GM10248 (cell line): Measurements from ENCODE around the gene RPS6KL1.
"Not testable (repeated sequence)": the region's sequence is repeated elsewhere in the genome, so short reads cannot be mapped to it uniquely, and the experiment has no call there.

Source experiments
- CTCF ChIA-PET: fragments of 300-600 bp; sonication (Branson Sonifier 250); formaldehyde crosslinking; extraction: SDS; loops from one replicate; lab custom pipeline; 2021; ENCODE audit warnings: antibody characterized with exemption; lab: Yijun Ruan, JAX
- POLR2A ChIA-PET: fragments of 350-650 bp; sonication (Branson Sonifier 250); formaldehyde crosslinking; extraction: SDS; loops from one replicate; lab custom pipeline; 2020; ENCODE audit warnings: antibody characterized with exemption; lab: Yijun Ruan, JAX
- DNase-seq: peaks from one replicate; pipeline ENCODE4 v3.0.0; 2012; ENCODE audit errors: extremely low spot score
- CTCF ChIP-seq: IDR thresholded peaks from 2 replicates; pipeline ENCODE4 v1.5.1; 2012; ENCODE audit warnings: mild to moderate bottlenecking, low read depth; ENCODE audit errors: extremely low read depth, missing control alignments, control extremely low read depth

The RPS6KL1 gene

DNA sequence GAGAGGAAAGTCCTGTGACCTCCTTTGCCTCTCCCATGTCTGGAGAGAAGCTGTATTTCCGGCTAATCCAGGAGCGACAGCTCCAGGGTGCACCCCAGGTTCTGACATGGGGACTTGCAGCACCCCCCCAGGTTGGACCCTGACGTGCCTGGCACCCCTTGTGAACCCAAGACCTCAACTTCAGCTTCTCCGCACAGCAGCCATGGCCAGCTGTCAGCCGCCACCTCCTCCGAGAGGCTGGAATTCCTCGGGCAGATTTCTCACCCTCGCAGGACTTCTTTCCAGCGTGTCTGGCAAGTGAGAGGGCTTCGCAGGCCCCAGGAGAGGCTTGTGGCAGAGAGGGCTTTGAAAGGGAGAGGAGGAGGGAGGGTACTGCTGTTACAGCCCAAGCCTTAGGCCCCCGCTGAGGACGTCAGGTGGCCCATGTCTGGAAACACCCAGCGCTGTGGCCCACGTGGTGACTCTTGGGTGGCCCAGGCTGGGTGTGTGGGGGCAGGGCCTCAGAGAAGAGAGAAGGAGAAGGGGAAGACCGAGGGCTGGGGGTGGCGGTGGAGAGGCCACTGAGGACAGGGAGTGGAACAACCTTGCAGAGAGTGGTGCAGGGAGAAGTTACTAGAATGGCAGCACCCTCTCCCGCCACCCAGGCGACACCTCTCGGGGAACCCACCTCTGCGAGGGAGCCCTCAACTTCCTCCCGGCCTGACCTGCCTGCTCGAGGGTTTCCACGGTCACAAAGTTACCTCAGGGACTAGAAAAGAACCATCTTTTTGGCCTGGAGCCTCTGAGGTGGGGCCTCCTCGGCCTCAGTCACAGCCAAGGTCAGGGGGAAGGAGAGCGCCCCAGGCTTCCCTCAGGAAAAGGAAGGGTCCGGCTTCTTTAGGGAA, 11.7 kb upstream of the RPS6KL1 start:
- TF ChIP-seq CTCF: no peak

GRCh38 chr14:74934041-74934440, 11.0 kb upstream of the RPS6KL1 start:
- ChIA-PET POLR2A (no interaction called here), CTCF (interaction anchor here (1.1 to 1.8 kb wide), 6 partner anchors 8 to 154 kb away, joined by 3 to 11 read pairs (median 4); partner anchors contain the start of gene RPS6KL1)
- no peak for TF ChIP-seq CTCF
- DNase-seq: no peak

More for the DNA sequence above, 11.7 kb upstream of the RPS6KL1 start:
- POLR2A ChIA-PET: interaction anchor here (0.6 kb wide), 1 partner anchor 24 kb away, joined by 3 read pairs; no protein-coding TSS in a partner anchor
- CTCF ChIA-PET: interaction anchor here (1.1 to 2.2 kb wide), 7 partner anchors 7 to 154 kb away, joined by 3 to 11 read pairs (median 5); partner anchors contain the start of gene RPS6KL1
- DNase-seq: peak; percentile 52

GRCh38 chr14:74932936-74933335, 9.9 kb upstream of the RPS6KL1 start:
- POLR2A ChIA-PET, DNase-seq: not testable (repeated sequence)
- CTCF ChIA-PET: interaction anchor here (1.8 to 3.9 kb wide), 3 partner anchors 9 to 156 kb away, joined by 6 to 31 read pairs (median 8); no protein-coding TSS in a partner anchor

GRCh38 chr14:74932401-74932901, 9.4 kb upstream of the RPS6KL1 start:
- TF ChIP-seq CTCF: no peak
- ChIA-PET POLR2A (no interaction called here), CTCF (interaction anchor here (0.9 to 3.9 kb wide), 4 partner anchors 10 to 156 kb away, joined by 4 to 31 read pairs (median 10); partner anchors contain the start of gene RPS6KL1)
- no peak for DNase-seq

- CTCF ChIA-PET: interaction anchor here (0.9 to 3.9 kb wide), 8 partner anchors 8 to 157 kb away, joined by 3 to 31 read pairs (median 4); partner anchors contain the start of gene RPS6KL1
- POLR2A ChIA-PET: interaction anchor here (0.6 to 0.8 kb wide), 2 partner anchors 8 to 343 kb away, joined by 3 read pairs; no protein-coding TSS in a partner anchor
- not testable (repeated sequence) for DNase-seq
Measured at GRCh38 chr14:74931744-74932143, 8.7 kb upstream of the RPS6KL1 start.

GRCh38 chr14:74929242-74929641, 6.2 kb upstream of the RPS6KL1 start:
- ChIA-PET POLR2A (no interaction called here), CTCF (interaction anchor here (1.1 to 3.9 kb wide), 2 partner anchors 17 to 23 kb away, joined by 3 to 31 read pairs; no protein-coding TSS in a partner anchor)
- no peak for DNase-seq
- no peak for TF ChIP-seq CTCF

DNA sequence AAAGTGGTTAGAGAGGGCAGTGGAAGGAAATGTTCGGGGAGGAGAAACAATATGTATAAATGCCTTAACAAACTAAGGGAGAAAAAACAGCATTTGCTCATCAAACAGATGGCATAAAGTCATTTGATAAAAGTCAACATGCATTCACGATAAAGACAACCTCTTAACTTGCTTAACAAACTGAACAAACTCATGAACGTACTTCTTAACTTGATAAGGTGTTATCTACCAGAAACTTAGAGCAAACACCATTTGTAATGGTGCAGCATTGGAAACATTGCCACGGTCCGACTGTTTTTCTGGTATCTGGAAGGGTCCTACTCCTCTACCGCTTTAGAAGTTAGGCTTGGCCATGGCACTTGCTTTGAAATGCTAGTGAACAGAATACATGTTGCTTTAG, 4.2 kb upstream of the RPS6KL1 start:
- CTCF ChIA-PET: interaction anchor here (1.3 to 8.4 kb wide), 3 partner anchors 18 to 66 kb away, joined by 3 to 81 read pairs (median 4); no protein-coding TSS in a partner anchor
- POLR2A ChIA-PET: no interaction called here
- DNase-seq: no peak
- TF ChIP-seq CTCF: no peak
